SK-N-SH treated with all-trans-retinoic acid at 6 μM for 48 hours (cell line): ENCODE measurements around the gene MUSTN1.

Experiments used
- ATAC-seq: fragments of 200-7000 bp; cut with Tn5 transposase; 3 replicates; pipeline ENCODE4 v1.9.1; 2020; ENCODE audit warnings: mild to moderate bottlenecking, moderate library complexity
- ARNTL ChIP-seq: fragments of 450-650 bp; formaldehyde crosslinking; IDR thresholded peaks from 2 replicates; pipeline ENCODE4 v1.5.0; 2020; ENCODE audit warnings: low read depth, mild to moderate bottlenecking, moderate library complexity, borderline replicate concordance
- BACH2 ChIP-seq: fragments of 250-450 bp; sonication (Bioruptor Pico); IDR thresholded peaks from 2 replicates; pipeline ENCODE4 v1.9.0; 2021; ENCODE audit warnings: mild to moderate bottlenecking, borderline replicate concordance
- CSDC2 ChIP-seq: fragments of 250-450 bp; sonication (Bioruptor Pico); IDR thresholded peaks from 2 replicates; pipeline ENCODE4 v1.5.0; 2020; ENCODE audit warnings: mild to moderate bottlenecking, moderate library complexity
- GLIS3 ChIP-seq: fragments of 250-450 bp; sonication (Bioruptor Pico); IDR thresholded peaks from 2 replicates; pipeline ENCODE4 v1.5.0; 2020; ENCODE audit warnings: mild to moderate bottlenecking, moderate library complexity
- ISL1 ChIP-seq: fragments of 250-450 bp; sonication (Bioruptor Pico); IDR thresholded peaks from 2 replicates; pipeline ENCODE4 v2.1.2; 2022; ENCODE audit warnings: mild to moderate bottlenecking, moderate library complexity
- RARB ChIP-seq: fragments of 250-450 bp; sonication (Bioruptor Pico); IDR thresholded peaks from 2 replicates; pipeline ENCODE4 v1.8.0; 2021; ENCODE audit warnings: mild to moderate bottlenecking, moderate library complexity
- SNAI2 ChIP-seq: fragments of 250-450 bp; sonication (Bioruptor Pico); IDR thresholded peaks from 2 replicates; pipeline ENCODE4 v1.5.0; 2020; ENCODE audit warnings: mild to moderate bottlenecking, moderate library complexity
- TCF4 ChIP-seq: fragments of 250-450 bp; sonication (Bioruptor Pico); IDR thresholded peaks from 2 replicates; pipeline ENCODE4 v1.8.0; 2021; ENCODE audit warnings: mild to moderate bottlenecking, moderate library complexity, borderline replicate concordance
- TOX ChIP-seq: fragments of 250-450 bp; sonication (Bioruptor Pico); IDR thresholded peaks from 2 replicates; pipeline ENCODE4 v1.8.0; 2021; ENCODE audit warnings: mild to moderate bottlenecking, moderate library complexity, borderline replicate concordance
- ZC3H10 ChIP-seq: fragments of 250-450 bp; sonication (Bioruptor Pico); IDR thresholded peaks from 2 replicates; pipeline ENCODE4 v1.5.1; 2021; ENCODE audit warnings: mild to moderate bottlenecking, moderate library complexity
- ZFP3 ChIP-seq: fragments of 250-450 bp; sonication (Bioruptor Pico); IDR thresholded peaks from 2 replicates; pipeline ENCODE4 v1.5.0; 2020; ENCODE audit warnings: mild to moderate bottlenecking, moderate library complexity
- ZFP30 ChIP-seq: fragments of 450-650 bp; formaldehyde crosslinking; IDR thresholded peaks from 2 replicates; pipeline ENCODE4 v1.5.0; 2022; ENCODE audit warnings: mild to moderate bottlenecking, moderate library complexity
- ZNF70 ChIP-seq: fragments of 450-650 bp; formaldehyde crosslinking; IDR thresholded peaks from 2 replicates; pipeline ENCODE4 v1.5.0; 2020; ENCODE audit warnings: mild to moderate bottlenecking, moderate library complexity
- ZNF8 ChIP-seq: fragments of 450-650 bp; formaldehyde crosslinking; IDR thresholded peaks from 2 replicates; pipeline ENCODE4 v1.5.0; 2020; ENCODE audit warnings: mild to moderate bottlenecking, moderate library complexity
- TF ChIP-seq, protein P1 (sequence below): fragments of 250-450 bp; sonication (Bioruptor Pico); IDR thresholded peaks from 2 replicates; pipeline ENCODE4 v1.5.0; 2020; ENCODE audit warnings: mild to moderate bottlenecking, moderate library complexity
- TF ChIP-seq, protein P2 (sequence below): fragments of 250-450 bp; sonication (Bioruptor Pico); IDR thresholded peaks from 2 replicates; pipeline ENCODE4 v1.8.0; 2020; ENCODE audit warnings: mild to moderate bottlenecking, moderate library complexity, borderline replicate concordance
- TF ChIP-seq, protein P3 (sequence below): fragments of 250-450 bp; sonication (Bioruptor Pico); IDR thresholded peaks from 2 replicates; pipeline ENCODE4 v1.5.1; 2020; ENCODE audit warnings: low read depth, mild to moderate bottlenecking, moderate library complexity

Gene MUSTN1

DNA sequence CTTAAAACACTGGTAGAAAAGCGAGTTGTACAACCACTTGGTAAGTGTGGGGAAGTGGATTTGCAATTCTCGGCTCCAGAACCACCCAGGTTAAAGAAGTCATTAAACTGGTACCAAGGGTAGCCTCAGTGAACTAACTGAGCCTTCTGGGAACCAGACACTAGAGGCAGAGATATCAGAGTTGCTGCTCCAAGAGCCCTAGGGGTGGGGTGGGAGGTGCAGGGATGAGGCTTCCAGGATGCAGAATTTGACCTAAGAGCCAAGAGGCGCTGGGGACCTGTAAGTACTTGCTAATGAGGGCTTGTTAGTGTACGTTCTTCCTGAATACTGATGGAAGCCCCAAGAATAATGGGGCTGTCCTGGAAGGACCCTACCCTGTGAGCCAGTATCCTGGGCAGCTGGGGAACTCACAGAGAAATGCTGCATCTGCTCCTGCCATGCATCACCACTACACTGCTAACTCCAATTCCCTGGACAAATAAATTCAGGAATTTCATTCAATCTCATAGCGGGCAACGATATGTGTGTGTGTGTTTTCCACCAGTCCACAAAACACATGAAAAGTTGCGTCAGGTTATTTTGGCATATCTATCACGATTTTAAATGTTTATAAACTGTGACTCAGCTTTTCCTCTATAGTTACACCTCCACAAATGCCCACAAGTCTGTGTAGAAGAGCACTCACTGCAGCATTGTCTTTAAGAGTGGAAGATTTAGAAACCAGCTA is 38.8 kb upstream of the MUSTN1 start:
- TF ChIP-seq ISL1 (CRISPR knock-in tag), result no peak
- no peak for TF ChIP-seq TOX
- no peak for TF ChIP-seq ZFP3 (CRISPR knock-in tag)
- TF ChIP-seq ARNTL (CRISPR knock-in tag), result no peak
- TF ChIP-seq GLIS3 (CRISPR knock-in tag), result no peak
- no peak for TF ChIP-seq ZNF70 (CRISPR knock-in tag)
- no peak for TF ChIP-seq ZC3H10 (CRISPR knock-in tag)
- no peak for TF ChIP-seq ZFP30 (CRISPR knock-in tag)
- no peak for TF ChIP-seq ZNF8 (CRISPR knock-in tag)
- TF ChIP-seq CSDC2, result no peak
- TF ChIP-seq, protein P1, sequence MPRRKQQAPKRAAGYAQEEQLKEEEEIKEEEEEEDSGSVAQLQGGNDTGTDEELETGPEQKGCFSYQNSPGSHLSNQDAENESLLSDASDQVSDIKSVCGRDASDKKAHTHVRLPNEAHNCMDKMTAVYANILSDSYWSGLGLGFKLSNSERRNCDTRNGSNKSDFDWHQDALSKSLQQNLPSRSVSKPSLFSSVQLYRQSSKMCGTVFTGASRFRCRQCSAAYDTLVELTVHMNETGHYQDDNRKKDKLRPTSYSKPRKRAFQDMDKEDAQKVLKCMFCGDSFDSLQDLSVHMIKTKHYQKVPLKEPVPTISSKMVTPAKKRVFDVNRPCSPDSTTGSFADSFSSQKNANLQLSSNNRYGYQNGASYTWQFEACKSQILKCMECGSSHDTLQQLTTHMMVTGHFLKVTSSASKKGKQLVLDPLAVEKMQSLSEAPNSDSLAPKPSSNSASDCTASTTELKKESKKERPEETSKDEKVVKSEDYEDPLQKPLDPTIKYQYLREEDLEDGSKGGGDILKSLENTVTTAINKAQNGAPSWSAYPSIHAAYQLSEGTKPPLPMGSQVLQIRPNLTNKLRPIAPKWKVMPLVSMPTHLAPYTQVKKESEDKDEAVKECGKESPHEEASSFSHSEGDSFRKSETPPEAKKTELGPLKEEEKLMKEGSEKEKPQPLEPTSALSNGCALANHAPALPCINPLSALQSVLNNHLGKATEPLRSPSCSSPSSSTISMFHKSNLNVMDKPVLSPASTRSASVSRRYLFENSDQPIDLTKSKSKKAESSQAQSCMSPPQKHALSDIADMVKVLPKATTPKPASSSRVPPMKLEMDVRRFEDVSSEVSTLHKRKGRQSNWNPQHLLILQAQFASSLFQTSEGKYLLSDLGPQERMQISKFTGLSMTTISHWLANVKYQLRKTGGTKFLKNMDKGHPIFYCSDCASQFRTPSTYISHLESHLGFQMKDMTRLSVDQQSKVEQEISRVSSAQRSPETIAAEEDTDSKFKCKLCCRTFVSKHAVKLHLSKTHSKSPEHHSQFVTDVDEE, result no peak
- no peak for TF ChIP-seq SNAI2
- ATAC-seq, result no peak

DNA sequence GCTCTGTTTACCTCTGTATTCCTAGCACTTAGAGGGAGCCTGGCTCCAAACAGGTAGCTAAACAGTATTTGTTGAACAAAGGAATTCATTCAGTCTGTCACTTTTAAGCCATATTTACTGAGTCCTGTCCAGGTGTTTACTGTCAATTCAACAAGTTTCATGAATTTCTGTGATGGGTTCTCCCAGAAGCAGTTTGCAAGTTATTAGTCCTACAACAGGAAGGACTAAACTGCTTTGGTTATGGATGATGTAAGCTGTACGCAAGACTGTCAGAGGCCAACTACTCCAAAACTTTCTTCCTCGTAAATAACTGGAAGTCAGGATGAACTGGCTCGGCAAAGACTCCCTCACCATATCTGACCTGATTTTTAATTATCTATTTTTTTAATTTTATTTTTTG is 37.4 kb upstream of the MUSTN1 start:
- no peak for TF ChIP-seq BACH2
- TF ChIP-seq ZNF8 (CRISPR knock-in tag), result no peak
- TF ChIP-seq, protein P2, sequence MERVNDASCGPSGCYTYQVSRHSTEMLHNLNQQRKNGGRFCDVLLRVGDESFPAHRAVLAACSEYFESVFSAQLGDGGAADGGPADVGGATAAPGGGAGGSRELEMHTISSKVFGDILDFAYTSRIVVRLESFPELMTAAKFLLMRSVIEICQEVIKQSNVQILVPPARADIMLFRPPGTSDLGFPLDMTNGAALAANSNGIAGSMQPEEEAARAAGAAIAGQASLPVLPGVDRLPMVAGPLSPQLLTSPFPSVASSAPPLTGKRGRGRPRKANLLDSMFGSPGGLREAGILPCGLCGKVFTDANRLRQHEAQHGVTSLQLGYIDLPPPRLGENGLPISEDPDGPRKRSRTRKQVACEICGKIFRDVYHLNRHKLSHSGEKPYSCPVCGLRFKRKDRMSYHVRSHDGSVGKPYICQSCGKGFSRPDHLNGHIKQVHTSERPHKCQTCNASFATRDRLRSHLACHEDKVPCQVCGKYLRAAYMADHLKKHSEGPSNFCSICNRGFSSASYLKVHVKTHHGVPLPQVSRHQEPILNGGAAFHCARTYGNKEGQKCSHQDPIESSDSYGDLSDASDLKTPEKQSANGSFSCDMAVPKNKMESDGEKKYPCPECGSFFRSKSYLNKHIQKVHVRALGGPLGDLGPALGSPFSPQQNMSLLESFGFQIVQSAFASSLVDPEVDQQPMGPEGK, result no peak
- no peak for TF ChIP-seq ARNTL (CRISPR knock-in tag)
- TF ChIP-seq ZFP30 (CRISPR knock-in tag), result no peak
- TF ChIP-seq, protein P3, sequence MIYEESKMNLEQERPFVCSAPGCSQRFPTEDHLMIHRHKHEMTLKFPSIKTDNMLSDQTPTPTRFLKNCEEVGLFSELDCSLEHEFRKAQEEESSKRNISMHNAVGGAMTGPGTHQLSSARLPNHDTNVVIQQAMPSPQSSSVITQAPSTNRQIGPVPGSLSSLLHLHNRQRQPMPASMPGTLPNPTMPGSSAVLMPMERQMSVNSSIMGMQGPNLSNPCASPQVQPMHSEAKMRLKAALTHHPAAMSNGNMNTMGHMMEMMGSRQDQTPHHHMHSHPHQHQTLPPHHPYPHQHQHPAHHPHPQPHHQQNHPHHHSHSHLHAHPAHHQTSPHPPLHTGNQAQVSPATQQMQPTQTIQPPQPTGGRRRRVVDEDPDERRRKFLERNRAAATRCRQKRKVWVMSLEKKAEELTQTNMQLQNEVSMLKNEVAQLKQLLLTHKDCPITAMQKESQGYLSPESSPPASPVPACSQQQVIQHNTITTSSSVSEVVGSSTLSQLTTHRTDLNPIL (CRISPR knock-in tag), result no peak
- no peak for TF ChIP-seq SNAI2
- TF ChIP-seq GLIS3 (CRISPR knock-in tag), result no peak
- TF ChIP-seq TOX, result no peak
- TF ChIP-seq RARB (CRISPR knock-in tag), result no peak
- TF ChIP-seq ZC3H10 (CRISPR knock-in tag), result no peak
- no peak for TF ChIP-seq ZFP3 (CRISPR knock-in tag)
- TF ChIP-seq TCF4 (CRISPR knock-in tag), result no peak
- TF ChIP-seq, protein P1, result no peak
- no peak for ATAC-seq

GRCh38 chr3:52871761-52872160 is 36.9 kb upstream of the MUSTN1 start:
- ATAC-seq, result no peak
- TF ChIP-seq, protein P1, result no peak
- TF ChIP-seq ZFP3 (CRISPR knock-in tag), result no peak
